ENCODE measurements around the gene TMC6. TPM values are rescaled to one million over a fixed set of nuclear protein-coding genes. Genes with fewer than 3 reads are reported as not detected.

Gene TMC6
- 47.9 TPM for polyA plus RNA-seq (2013, experiment 1 of 2)
- polyA plus RNA-seq (2013, experiment 2 of 2), result 44.7 TPM

GRCh38 chr17:78128551-78129350, at the start of gene TMC6:
Gene TMC6, minus strand, starts transcription at chr17:78128755. Its CDS starts 1,923 bp downstream, at chr17:78126832.
- H3K23ac ChIP-seq (ENCODE audit: low read length in 2 of 2), result peak within 1 kb of the TSS; percentile 14 to 64

GRCh38 chr17:78176548-78177025, 48.0 kb upstream of the TMC6 start:
- Histone ChIP-seq H2AFZ (ENCODE audit: low read depth, low read length) (no peak overlapping the region), H2BK120ac (ENCODE audit: low read depth, low read length) (no peak overlapping the region), H2BK5ac (ENCODE audit: low read depth, low read length, poor library complexity, severe bottlenecking) (no peak overlapping the region), H3K4ac (ENCODE audit: low read depth in 1 of 2, low read length in 2 of 2) (no peak overlapping the region), H3K4me2 (ENCODE audit: low read length, poor library complexity, severe bottlenecking) (no peak overlapping the region), H2AK5ac (ENCODE audit: low read length, severe bottlenecking) (peak overlapping the region; percentile 25), H3K9me3 (ENCODE audit: control insufficient read depth, low read length) (no peaks in the 10 kb centered on the region), H3K23ac (ENCODE audit: low read length in 2 of 2) (no peak overlapping the region), H3K27me3 (ENCODE audit: control insufficient read depth in 1 of 2, insufficient read depth in 1 of 2, low read length in 2 of 2) (no peaks in the 10 kb centered on the region), H3K36me3 (ENCODE audit: control insufficient read depth in 1 of 2, insufficient read depth in 2 of 2, low read depth in 1 of 2, low read length in 2 of 2) (peaks cover 0 to 39% of the 10 kb centered on the region in 2 experiments), H3K4me1 (ENCODE audit: control insufficient read depth, insufficient read depth, low read depth, low read length) (peaks cover 27% of the 10 kb centered on the region), H4K91ac (ENCODE audit: low read length) (peak overlapping the region; percentile 20), H3K18ac (ENCODE audit: low read depth in 1 of 2, low read length in 2 of 2) (no peak overlapping the region), H2BK15ac (ENCODE audit: low read depth, poor library complexity, severe bottlenecking) (peak overlapping the region; percentile 67), H3K9ac (ENCODE audit: low read length) (no peak overlapping the region), H2BK12ac (ENCODE audit: low read length in 2 of 2) (peak overlapping the region in 1 of 2 experiments; percentile 12), H4K8ac (ENCODE audit: low read length) (no peak overlapping the region), H3K4me3 (ENCODE audit: insufficient read depth in 1 of 2, low read depth in 1 of 2, low read length in 2 of 2) (no peak overlapping the region), H3K27ac (ENCODE audit: low read length, poor library complexity, severe bottlenecking) (no peak overlapping the region), H3K14ac (ENCODE audit: low read length in 2 of 2) (no peak overlapping the region), H3K79me1 (replicated peaks; ENCODE audit: low read length, poor library complexity, severe bottlenecking) (peaks cover 2% of the 10 kb centered on the region)
- 43% methylated on average over 8 of the region's 14 CpGs for WGBS
- peak; percentile 45 for DNase-seq

More at GRCh38 chr17:78128551-78129350, at the start of gene TMC6:
- Histone ChIP-seq H4K91ac (ENCODE audit: low read length) (peak within 1 kb of the TSS; percentile 92), H2AFZ (ENCODE audit: low read depth, low read length) (peak within 1 kb of the TSS; percentile 37), H3K18ac (ENCODE audit: low read depth in 1 of 2, low read length in 2 of 2) (peak within 1 kb of the TSS; percentile 78 to 94), H3K4me2 (ENCODE audit: low read length, poor library complexity, severe bottlenecking) (peak within 1 kb of the TSS; percentile 90), H2BK120ac (ENCODE audit: low read depth, low read length) (peak within 1 kb of the TSS; percentile 91), H2AK5ac (ENCODE audit: low read length, severe bottlenecking) (no peak within 1 kb of the TSS), H2BK5ac (ENCODE audit: low read depth, low read length, poor library complexity, severe bottlenecking) (no peak within 1 kb of the TSS), H3K4ac (ENCODE audit: low read depth in 1 of 2, low read length in 2 of 2) (peak within 1 kb of the TSS; percentile 79 to 90), H3K9ac (ENCODE audit: low read length) (no peak within 1 kb of the TSS), H3K79me1 (replicated peaks; ENCODE audit: low read length, poor library complexity, severe bottlenecking) (peaks cover 17% of the 10 kb centered on the region), H3K27ac (ENCODE audit: low read length, poor library complexity, severe bottlenecking) (no peak within 1 kb of the TSS), H3K4me1 (ENCODE audit: control insufficient read depth, insufficient read depth, low read depth, low read length) (peaks cover 54% of the 10 kb centered on the region), H3K14ac (ENCODE audit: low read length in 2 of 2) (peak within 1 kb of the TSS in 1 of 2 experiments; percentile 85), H3K36me3 (ENCODE audit: control insufficient read depth in 1 of 2, insufficient read depth in 2 of 2, low read depth in 1 of 2, low read length in 2 of 2) (peaks cover 0 to 27% of the 10 kb centered on the region in 2 experiments), H2BK12ac (ENCODE audit: low read length in 2 of 2) (peak within 1 kb of the TSS; percentile 91 to 94), H3K27me3 (ENCODE audit: control insufficient read depth in 1 of 2, insufficient read depth in 1 of 2, low read length in 2 of 2) (peaks cover 8 to 69% of the 10 kb centered on the region in 2 experiments), H4K8ac (ENCODE audit: low read length) (peak within 1 kb of the TSS; percentile 90), H3K4me3 (ENCODE audit: insufficient read depth in 1 of 2, low read depth in 1 of 2, low read length in 2 of 2) (peak within 1 kb of the TSS in 1 of 2 experiments; percentile 71), H2BK15ac (ENCODE audit: low read depth, poor library complexity, severe bottlenecking) (peak within 1 kb of the TSS; percentile 97), H3K9me3 (ENCODE audit: control insufficient read depth, low read length) (no peaks in the 10 kb centered on the region)
- WGBS, result 2% methylated on average over 43 of the region's 54 CpGs
- peak; percentile 43 for DNase-seq

GRCh38 chr17:78175643-78175981, 47.1 kb upstream of the TMC6 start:
- Histone ChIP-seq H3K9ac (ENCODE audit: low read length) (no peak overlapping the region), H2BK12ac (ENCODE audit: low read length in 2 of 2) (no peak overlapping the region), H3K79me1 (replicated peaks; ENCODE audit: low read length, poor library complexity, severe bottlenecking) (peaks cover 7% of the 10 kb centered on the region), H3K14ac (ENCODE audit: low read length in 2 of 2) (no peak overlapping the region), H2BK15ac (ENCODE audit: low read depth, poor library complexity, severe bottlenecking) (no peak overlapping the region), H3K4me3 (ENCODE audit: insufficient read depth in 1 of 2, low read depth in 1 of 2, low read length in 2 of 2) (no peak overlapping the region), H2AK5ac (ENCODE audit: low read length, severe bottlenecking) (no peak overlapping the region), H3K18ac (ENCODE audit: low read depth in 1 of 2, low read length in 2 of 2) (no peak overlapping the region), H4K8ac (ENCODE audit: low read length) (no peak overlapping the region), H4K91ac (ENCODE audit: low read length) (no peak overlapping the region), H3K27me3 (ENCODE audit: control insufficient read depth in 1 of 2, insufficient read depth in 1 of 2, low read length in 2 of 2) (no peaks in the 10 kb centered on the region), H2BK5ac (ENCODE audit: low read depth, low read length, poor library complexity, severe bottlenecking) (no peak overlapping the region), H3K4ac (ENCODE audit: low read depth in 1 of 2, low read length in 2 of 2) (no peak overlapping the region), H3K9me3 (ENCODE audit: control insufficient read depth, low read length) (no peaks in the 10 kb centered on the region), H2AFZ (ENCODE audit: low read depth, low read length) (no peak overlapping the region), H3K23ac (ENCODE audit: low read length in 2 of 2) (no peak overlapping the region), H3K36me3 (ENCODE audit: control insufficient read depth in 1 of 2, insufficient read depth in 2 of 2, low read depth in 1 of 2, low read length in 2 of 2) (peaks cover 0 to 48% of the 10 kb centered on the region in 2 experiments), H3K4me2 (ENCODE audit: low read length, poor library complexity, severe bottlenecking) (no peak overlapping the region), H2BK120ac (ENCODE audit: low read depth, low read length) (no peak overlapping the region), H3K4me1 (ENCODE audit: control insufficient read depth, insufficient read depth, low read depth, low read length) (peaks cover 25% of the 10 kb centered on the region), H3K27ac (ENCODE audit: low read length, poor library complexity, severe bottlenecking) (no peak overlapping the region)
- WGBS, result 98% methylated on average over 14 of the region's 14 CpGs
- DNase-seq, result no peak

- H3K18ac ChIP-seq (ENCODE audit: low read depth in 1 of 2, low read length in 2 of 2), result peak overlapping the region in 1 of 2 experiments; percentile 2
- H3K9ac ChIP-seq (ENCODE audit: low read length), result no peak overlapping the region
- no peak overlapping the region for H3K4ac ChIP-seq (ENCODE audit: low read depth in 1 of 2, low read length in 2 of 2)
- no peak overlapping the region for H2BK12ac ChIP-seq (ENCODE audit: low read length in 2 of 2)
- peaks cover 0 to 50% of the 10 kb centered on the region in 2 experiments for H3K36me3 ChIP-seq (ENCODE audit: control insufficient read depth in 1 of 2, insufficient read depth in 2 of 2, low read depth in 1 of 2, low read length in 2 of 2)
- H3K4me1 ChIP-seq (ENCODE audit: control insufficient read depth, insufficient read depth, low read depth, low read length), result peaks cover 25% of the 10 kb centered on the region
- no peak overlapping the region for H3K4me3 ChIP-seq (ENCODE audit: insufficient read depth in 1 of 2, low read depth in 1 of 2, low read length in 2 of 2)
- H2BK15ac ChIP-seq (ENCODE audit: low read depth, poor library complexity, severe bottlenecking), result no peak overlapping the region
- peak overlapping the region; percentile 1 for H4K91ac ChIP-seq (ENCODE audit: low read length)
- H3K4me2 ChIP-seq (ENCODE audit: low read length, poor library complexity, severe bottlenecking), result no peak overlapping the region
- peaks cover 0 to under 1% of the 10 kb centered on the region in 2 experiments for H3K27me3 ChIP-seq (ENCODE audit: control insufficient read depth in 1 of 2, insufficient read depth in 1 of 2, low read length in 2 of 2)
- H3K79me1 ChIP-seq (replicated peaks; ENCODE audit: low read length, poor library complexity, severe bottlenecking), result peaks cover 7% of the 10 kb centered on the region
- no peak overlapping the region for H2BK5ac ChIP-seq (ENCODE audit: low read depth, low read length, poor library complexity, severe bottlenecking)
- no peak overlapping the region for H3K27ac ChIP-seq (ENCODE audit: low read length, poor library complexity, severe bottlenecking)
- no peak overlapping the region for H2AK5ac ChIP-seq (ENCODE audit: low read length, severe bottlenecking)
- no peak overlapping the region for H3K23ac ChIP-seq (ENCODE audit: low read length in 2 of 2)
- H2BK120ac ChIP-seq (ENCODE audit: low read depth, low read length), result no peak overlapping the region
- H3K14ac ChIP-seq (ENCODE audit: low read length in 2 of 2), result no peak overlapping the region
- no peak overlapping the region for H4K8ac ChIP-seq (ENCODE audit: low read length)
- WGBS, result 96% methylated on average over 28 of the region's 28 CpGs
- no peak overlapping the region for H2AFZ ChIP-seq (ENCODE audit: low read depth, low read length)
- no peaks in the 10 kb centered on the region for H3K9me3 ChIP-seq (ENCODE audit: control insufficient read depth, low read length)
- DNase-seq, result no peak
These were observed 46.5 kb upstream of the TMC6 start for GRCh38 chr17:78174870-78175642.
